ENCODE measurements around the gene BUB1. TPM values are rescaled to one million over a fixed set of nuclear protein-coding genes. Genes with fewer than 3 reads are reported as not detected.

BUB1 gene
- total RNA-seq, 3 donors from 2014 or later = 9.5 to 15.7 (median 15.4) TPM

- H3K27me3 Mint-ChIP-seq (ENCODE audit: low read depth) = no peaks in the 10 kb centered on the region
- H3K4me1 Mint-ChIP-seq (ENCODE audit: low read depth) = peaks cover 31% of the 10 kb centered on the region
- no peaks in the 10 kb centered on the region for H3K9me3 Mint-ChIP-seq
- H3K36me3 Mint-ChIP-seq (ENCODE audit: insufficient read depth) = no peaks in the 10 kb centered on the region
- H3K4me3 Mint-ChIP-seq = peak overlapping the region; percentile 98
- peak; percentile 7 for DNase-seq
- ATAC-seq = peak; percentile 5 to 10
Measured at GRCh38 chr2:110678457-110679336, 834 bp upstream of the BUB1 start.

- Mint-ChIP-seq H3K27me3 (ENCODE audit: low read depth) (no peaks in the 10 kb centered on the region), H3K9me3 (no peaks in the 10 kb centered on the region), H3K36me3 (ENCODE audit: insufficient read depth) (no peaks in the 10 kb centered on the region), H3K4me3 (peak overlapping the region; percentile 98), H3K4me1 (ENCODE audit: low read depth) (peaks cover 31% of the 10 kb centered on the region)
- ATAC-seq (no peak), DNase-seq (no peak)
Measured at GRCh38 chr2:110677080-110677479, 783 bp downstream of the BUB1 start.

- Mint-ChIP-seq H3K36me3 (ENCODE audit: insufficient read depth) (no peaks in the 10 kb centered on the region), H3K4me1 (ENCODE audit: low read depth) (peaks cover 31% of the 10 kb centered on the region), H3K27me3 (ENCODE audit: low read depth) (no peaks in the 10 kb centered on the region), H3K9me3 (no peaks in the 10 kb centered on the region), H3K4me3 (no peak overlapping the region)
- DNase-seq (no peak), ATAC-seq (no peak)
Measured at GRCh38 chr2:110675679-110676078, 2.2 kb downstream of the BUB1 start.

- H3K4me1 Mint-ChIP-seq (ENCODE audit: low read depth) = peaks cover 31% of the 10 kb centered on the region
- no peak for DNase-seq
- ATAC-seq = no peak
Measured at GRCh38 chr2:110674620-110675555, 3.0 kb downstream of the BUB1 start.

GRCh38 chr2:110673201-110673600 lies 4.7 kb downstream of the BUB1 start:
- no peaks in the 10 kb centered on the region for H3K27me3 Mint-ChIP-seq (ENCODE audit: low read depth)
- peaks cover 29% of the 10 kb centered on the region for H3K4me1 Mint-ChIP-seq (ENCODE audit: low read depth)
- DNase-seq (no peak), ATAC-seq (no peak)
- H3K36me3 Mint-ChIP-seq (ENCODE audit: insufficient read depth) = no peaks in the 10 kb centered on the region
- no peaks in the 10 kb centered on the region for H3K9me3 Mint-ChIP-seq
- no peak overlapping the region for H3K4me3 Mint-ChIP-seq

More at GRCh38 chr2:110674620-110675555, 3.0 kb downstream of the BUB1 start:
- Mint-ChIP-seq H3K36me3 (ENCODE audit: insufficient read depth) (no peaks in the 10 kb centered on the region), H3K4me3 (peak overlapping the region; percentile 57), H3K27me3 (ENCODE audit: low read depth) (no peaks in the 10 kb centered on the region), H3K9me3 (no peaks in the 10 kb centered on the region)

GRCh38 chr2:110670826-110671225 lies 7.0 kb downstream of the BUB1 start:
- Mint-ChIP-seq H3K4me3 (no peak overlapping the region), H3K36me3 (ENCODE audit: insufficient read depth) (peaks cover 2% of the 10 kb centered on the region), H3K4me1 (ENCODE audit: low read depth) (peaks cover 15% of the 10 kb centered on the region), H3K9me3 (no peaks in the 10 kb centered on the region), H3K27me3 (ENCODE audit: low read depth) (no peaks in the 10 kb centered on the region)
- ATAC-seq (no peak), DNase-seq (no peak)

GRCh38 chr2:110669079-110669478 lies 8.8 kb downstream of the BUB1 start:
- peaks cover 2% of the 10 kb centered on the region for H3K36me3 Mint-ChIP-seq (ENCODE audit: insufficient read depth)
- H3K4me3 Mint-ChIP-seq = no peak overlapping the region
- H3K27me3 Mint-ChIP-seq (ENCODE audit: low read depth) = no peaks in the 10 kb centered on the region
- no peaks in the 10 kb centered on the region for H3K9me3 Mint-ChIP-seq
- ATAC-seq = no peak
- no peak for DNase-seq
- peaks cover 6% of the 10 kb centered on the region for H3K4me1 Mint-ChIP-seq (ENCODE audit: low read depth)

GRCh38 chr2:110667071-110667470 lies 10.8 kb downstream of the BUB1 start:
- Mint-ChIP-seq H3K27me3 (ENCODE audit: low read depth) (no peaks in the 10 kb centered on the region), H3K4me3 (no peak overlapping the region), H3K4me1 (ENCODE audit: low read depth) (peaks cover 6% of the 10 kb centered on the region), H3K36me3 (ENCODE audit: insufficient read depth) (peaks cover 2% of the 10 kb centered on the region), H3K9me3 (no peaks in the 10 kb centered on the region)
- ATAC-seq (no peak), DNase-seq (no peak)

GRCh38 chr2:110664135-110664534 lies 13.7 kb downstream of the BUB1 start:
- H3K4me1 Mint-ChIP-seq (ENCODE audit: low read depth) = peaks cover 6% of the 10 kb centered on the region
- H3K36me3 Mint-ChIP-seq (ENCODE audit: insufficient read depth) = peaks cover 5% of the 10 kb centered on the region
- DNase-seq (no peak), ATAC-seq (no peak)
- H3K4me3 Mint-ChIP-seq = no peak overlapping the region
- H3K9me3 Mint-ChIP-seq = no peaks in the 10 kb centered on the region
- no peaks in the 10 kb centered on the region for H3K27me3 Mint-ChIP-seq (ENCODE audit: low read depth)

- peaks cover 8% of the 10 kb centered on the region for H3K4me1 Mint-ChIP-seq (ENCODE audit: low read depth)
- H3K27me3 Mint-ChIP-seq (ENCODE audit: low read depth) = no peaks in the 10 kb centered on the region
- no peak overlapping the region for H3K4me3 Mint-ChIP-seq
- H3K36me3 Mint-ChIP-seq (ENCODE audit: insufficient read depth) = peaks cover 12% of the 10 kb centered on the region
- H3K9me3 Mint-ChIP-seq = no peaks in the 10 kb centered on the region
- ATAC-seq (no peak), DNase-seq (no peak)
Measured at GRCh38 chr2:110662560-110662959, 15.3 kb downstream of the BUB1 start.

- H3K36me3 Mint-ChIP-seq (ENCODE audit: insufficient read depth) = peaks cover 14% of the 10 kb centered on the region
- DNase-seq (no peak), ATAC-seq (no peak)
- H3K27me3 Mint-ChIP-seq (ENCODE audit: low read depth) = no peaks in the 10 kb centered on the region
- no peak overlapping the region for H3K4me3 Mint-ChIP-seq
- no peaks in the 10 kb centered on the region for H3K9me3 Mint-ChIP-seq
- H3K4me1 Mint-ChIP-seq (ENCODE audit: low read depth) = peaks cover 12% of the 10 kb centered on the region
Measured at GRCh38 chr2:110660558-110660957, 17.3 kb downstream of the BUB1 start.

- ATAC-seq = no peak
- no peak for DNase-seq
- peaks cover 12% of the 10 kb centered on the region for H3K4me1 Mint-ChIP-seq (ENCODE audit: low read depth)
- H3K36me3 Mint-ChIP-seq (ENCODE audit: insufficient read depth) = peaks cover 14% of the 10 kb centered on the region
- H3K4me3 Mint-ChIP-seq = no peak overlapping the region
- no peaks in the 10 kb centered on the region for H3K9me3 Mint-ChIP-seq
- no peaks in the 10 kb centered on the region for H3K27me3 Mint-ChIP-seq (ENCODE audit: low read depth)
Measured at GRCh38 chr2:110659248-110659647, 18.6 kb downstream of the BUB1 start.

GRCh38 chr2:110657724-110658305 lies 20.0 kb downstream of the BUB1 start:
- ATAC-seq = peak; percentile 73 to 76

GRCh38 chr2:110655701-110656100 lies 22.2 kb downstream of the BUB1 start:
- Mint-ChIP-seq H3K27me3 (ENCODE audit: low read depth) (no peaks in the 10 kb centered on the region), H3K4me1 (ENCODE audit: low read depth) (peaks cover 12% of the 10 kb centered on the region), H3K36me3 (ENCODE audit: insufficient read depth) (peaks cover 20% of the 10 kb centered on the region), H3K9me3 (no peaks in the 10 kb centered on the region), H3K4me3 (no peak overlapping the region)
- ATAC-seq (no peak), DNase-seq (no peak)

More at GRCh38 chr2:110657724-110658305, 20.0 kb downstream of the BUB1 start:
- Mint-ChIP-seq H3K27me3 (ENCODE audit: low read depth) (no peaks in the 10 kb centered on the region), H3K36me3 (ENCODE audit: insufficient read depth) (peaks cover 20% of the 10 kb centered on the region), H3K4me1 (ENCODE audit: low read depth) (peaks cover 12% of the 10 kb centered on the region), H3K9me3 (no peaks in the 10 kb centered on the region), H3K4me3 (peak overlapping the region; percentile 11)
- no peak for DNase-seq
